Measurements from ENCODE around the gene ZNF3. TPM values are rescaled to one million over a fixed set of nuclear protein-coding genes. Genes with fewer than 3 reads are reported as not detected.
A peak's percentile ranks its signal among the peaks of the same experiment; 100 is the strongest.

The ZNF3 gene
- polyA plus RNA-seq, 2 of the 4 experiments (the other 2 are of a cell fraction), result 22.5 to 30.2 TPM

DNA sequence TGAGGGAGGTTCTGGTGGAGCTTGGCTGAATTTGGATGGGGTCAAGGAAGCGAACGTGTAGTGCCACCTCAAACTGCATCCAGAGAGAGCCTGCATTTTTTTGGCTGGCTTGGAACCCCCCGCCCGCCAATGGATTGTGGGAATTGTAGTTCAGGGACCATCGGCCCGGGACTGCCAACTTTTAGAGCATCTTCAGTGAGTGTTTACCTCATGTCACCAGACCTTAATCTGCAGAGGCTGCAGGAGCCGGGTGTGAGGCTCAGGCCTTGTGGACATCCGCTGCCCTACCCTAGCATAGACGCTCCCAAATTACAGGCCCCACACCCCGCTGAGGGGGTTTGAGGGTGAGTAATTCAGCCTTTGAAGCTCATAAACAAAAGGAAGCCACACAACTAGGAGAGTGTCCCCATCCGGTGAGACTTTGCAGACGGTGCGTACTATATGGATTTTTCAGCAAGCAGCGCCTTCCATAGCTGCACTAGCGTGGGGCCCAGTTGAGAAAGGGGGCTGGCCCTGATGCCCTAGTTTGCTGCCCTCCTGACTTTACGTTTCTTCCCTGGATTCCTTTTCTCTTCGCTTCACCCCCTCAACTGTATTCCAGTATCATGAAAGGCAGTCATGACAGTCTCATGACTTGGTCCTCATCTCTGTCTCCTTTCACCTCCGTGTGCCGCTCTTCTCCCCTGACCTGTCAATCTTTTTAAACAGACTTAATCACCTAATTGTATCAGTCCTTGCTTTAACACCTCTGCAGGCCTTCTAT is 38.6 kb upstream of the ZNF3 start:
- WGBS (ENCODE audit: missing lambda C conversion rate), result 28% methylated on average over 18 of the region's 19 CpGs
- TF ChIP-seq HEYL (CRISPR knock-in tag; IDR thresholded peaks at IDR 0.05) (no peak), EHF (CRISPR knock-in tag; IDR thresholded peaks at IDR 0.05) (no peak), ELK1 (IDR thresholded peaks at IDR 0.05; ENCODE audit: low read depth, low read length) (no peak), NPAS2 (CRISPR knock-in tag; IDR thresholded peaks at IDR 0.05; ENCODE audit: borderline replicate concordance) (no peak), USF2 (IDR thresholded peaks at IDR 0.05) (no peak), RNF2 (IDR thresholded peaks at IDR 0.05; ENCODE audit: borderline replicate concordance, low read depth) (no peak), NR3C1 (IDR thresholded peaks at IDR 0.05) (no peak)

DNA sequence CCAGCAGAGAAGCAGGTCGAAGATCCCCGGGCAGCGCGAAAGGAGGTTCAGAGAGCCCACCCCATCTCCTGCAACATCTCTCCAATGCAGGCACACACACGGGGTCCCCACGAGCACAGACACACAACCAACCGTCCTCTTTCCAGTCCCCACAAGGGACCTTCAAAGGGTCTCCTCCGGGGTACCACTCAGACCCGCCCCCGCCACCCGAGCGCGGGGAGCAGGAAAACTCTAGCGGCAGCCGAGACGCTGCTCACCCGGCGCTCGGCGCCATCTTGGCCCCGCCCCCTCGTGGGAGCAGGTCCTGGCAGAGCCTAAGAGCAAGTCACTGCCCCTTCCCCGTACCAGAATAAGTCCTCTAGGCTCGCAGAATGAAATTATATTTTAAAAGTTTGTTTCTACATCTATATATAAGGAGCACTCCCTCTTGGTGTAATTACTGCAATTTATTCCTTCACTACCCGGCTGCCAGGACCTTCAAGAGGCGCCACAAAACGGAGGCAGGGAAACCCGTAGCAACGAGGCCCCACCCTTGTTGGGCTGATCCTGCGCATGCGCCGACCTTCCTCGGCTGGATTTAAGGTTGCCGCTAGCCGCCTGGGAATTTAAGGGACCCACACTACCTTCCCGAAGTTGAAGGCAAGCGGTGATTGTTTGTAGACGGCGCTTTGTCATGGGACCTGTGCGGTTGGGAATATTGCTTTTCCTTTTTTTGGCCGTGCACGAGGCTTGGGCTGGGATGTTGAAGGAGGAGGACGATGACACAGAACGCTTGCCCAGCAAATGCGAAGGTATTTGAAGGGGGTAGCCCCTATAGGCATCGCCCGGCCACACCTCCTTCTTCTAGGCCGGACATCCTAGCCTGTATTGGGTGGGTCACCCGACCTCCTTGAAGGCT is 37.8 kb upstream of the ZNF3 start, which contains the start of the genes CNPY4 and TAF6:
Gene CNPY4, plus strand, starts transcription at position 563 of the 898 bp plus-strand sequence. Its CDS starts 111 bp downstream, at position 674.
Gene TAF6, minus strand, starts transcription at position 287 of the 898 bp plus-strand sequence. CDS start 5,149 bp downstream, outside the sequence.
- Histone ChIP-seq H3K27ac (peak within 1 kb of the TSS; percentile 86 to 90), H3K4me3 (peak within 1 kb of the TSS; percentile 81), H3K9me3 (no peaks in the 10 kb centered on the region), H3K4me2 (peak within 1 kb of the TSS; percentile 92), H3K4me1 (peaks cover 13% of the 10 kb centered on the region)
- CTCF ChIA-PET, result interaction anchor here (5.6 kb wide), 1 partner anchor 12 kb away, joined by 46 read pairs; no protein-coding TSS in a partner anchor
- POLR2A ChIA-PET, result interaction anchor here (1.2 kb wide), 1 partner anchor 17 kb away, joined by 10 read pairs; the partner anchor contains the start of genes AP4M1 and MCM7
- FAIRE-seq, result peak; percentile 18
- peak; percentile 88 for TF ChIP-seq KDM5A (IDR thresholded peaks at IDR 0.05)
- TF ChIP-seq BCL3 (IDR thresholded peaks at IDR 0.05), result peak; percentile 86; the same call in 2 of the 3 replicates
- TF ChIP-seq RARB (CRISPR knock-in tag; IDR thresholded peaks at IDR 0.05), result no peak
- no peak for TF ChIP-seq FOSB (CRISPR knock-in tag; IDR thresholded peaks at IDR 0.05)
- peak; percentile 91 for TF ChIP-seq RFX5 (IDR thresholded peaks at IDR 0.05)
- TF ChIP-seq FOSL2 (IDR thresholded peaks at IDR 0.05), result no peak
- TF ChIP-seq FOSL2 (CRISPR knock-in tag; IDR thresholded peaks at IDR 0.05), result 0 out of 2 replicates have a peak, but pooled peaks have one; percentile 7
- peak; percentile 6; the same call in 1 of the 2 replicates for TF ChIP-seq GATA3 (IDR thresholded peaks at IDR 0.05; ENCODE audit: borderline replicate concordance)
- 0 out of 2 replicates have a peak, but pooled peaks have one; percentile 25 for TF ChIP-seq POLR2AphosphoS2 (conservative IDR thresholded peaks at IDR 0.05; ENCODE audit: low read length)
- no peak for TF ChIP-seq NR3C1 (IDR thresholded peaks at IDR 0.05)
- TF ChIP-seq JUN (IDR thresholded peaks at IDR 0.05), result peak; percentile 36 to 76; a peak in 3 of 5 replicates
- TF ChIP-seq CBX8 (IDR thresholded peaks at IDR 0.05), result no peak
- peak; percentile 61; the same call in 1 of the 2 replicates for TF ChIP-seq PBX3 (IDR thresholded peaks at IDR 0.05)
- peak; percentile 78; the same call in 1 of the 2 replicates for TF ChIP-seq PHF8 (IDR thresholded peaks at IDR 0.05; ENCODE audit: borderline replicate concordance, low read depth)
- TF ChIP-seq POLR2A (IDR thresholded peaks at IDR 0.05; ENCODE audit: low read length), result peak; percentile 89
- TF ChIP-seq, protein P1, sequence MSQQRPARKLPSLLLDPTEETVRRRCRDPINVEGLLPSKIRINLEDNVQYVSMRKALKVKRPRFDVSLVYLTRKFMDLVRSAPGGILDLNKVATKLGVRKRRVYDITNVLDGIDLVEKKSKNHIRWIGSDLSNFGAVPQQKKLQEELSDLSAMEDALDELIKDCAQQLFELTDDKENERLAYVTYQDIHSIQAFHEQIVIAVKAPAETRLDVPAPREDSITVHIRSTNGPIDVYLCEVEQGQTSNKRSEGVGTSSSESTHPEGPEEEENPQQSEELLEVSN (IDR thresholded peaks at IDR 0.05; ENCODE audit: borderline replicate concordance, low read depth), result peak; percentile 64
- 0 out of 2 replicates have a peak, but pooled peaks have one; percentile 14 for TF ChIP-seq MAZ (IDR thresholded peaks at IDR 0.05; ENCODE audit: borderline replicate concordance, low read depth, low read length)
- TF ChIP-seq CBX2 (IDR thresholded peaks at IDR 0.05; ENCODE audit: borderline replicate concordance, low read depth), result no peak
- peak; percentile 41 for TF ChIP-seq MAFK (IDR thresholded peaks at IDR 0.05; ENCODE audit: partially characterized antibody)
- WGBS (ENCODE audit: missing lambda C conversion rate), result 1% methylated on average over 44 of the region's 49 CpGs
- DNase-seq (ENCODE audit: low read depth in 1 of 2, low spot score in 1 of 2), result peak; percentile 98 to 99
- ATAC-seq, result peak; percentile 84 to 86

More for the DNA sequence above, 38.6 kb upstream of the ZNF3 start:
- Histone ChIP-seq H3K4me3 (peak overlapping the region; percentile 81), H3K27ac (peak overlapping the region; percentile 86 to 90), H3K9me3 (no peaks in the 10 kb centered on the region), H3K4me2 (peak overlapping the region; percentile 92), H3K4me1 (peaks cover 21% of the 10 kb centered on the region)
- DNase-seq (ENCODE audit: low read depth in 1 of 2, low spot score in 1 of 2) (peak; percentile 68 to 83), FAIRE-seq (no peak), ATAC-seq (peak; percentile 79 to 83)
- POLR2A ChIA-PET, result interaction anchor here (1.2 kb wide), 1 partner anchor 18 kb away, joined by 10 read pairs; the partner anchor contains the start of genes AP4M1 and MCM7
- CTCF ChIA-PET, result interaction anchor here (5.6 kb wide), 1 partner anchor 11 kb away, joined by 46 read pairs; no protein-coding TSS in a partner anchor

Data from A549 (cell line).